ENCODE results near the gene NAA10. TPM values are rescaled to one million over a fixed set of nuclear protein-coding genes. Genes with fewer than 3 reads are reported as not detected.

NAA10 gene
- total and polyA plus RNA-seq, 2 donors = 24.7 to 139 TPM

DNA sequence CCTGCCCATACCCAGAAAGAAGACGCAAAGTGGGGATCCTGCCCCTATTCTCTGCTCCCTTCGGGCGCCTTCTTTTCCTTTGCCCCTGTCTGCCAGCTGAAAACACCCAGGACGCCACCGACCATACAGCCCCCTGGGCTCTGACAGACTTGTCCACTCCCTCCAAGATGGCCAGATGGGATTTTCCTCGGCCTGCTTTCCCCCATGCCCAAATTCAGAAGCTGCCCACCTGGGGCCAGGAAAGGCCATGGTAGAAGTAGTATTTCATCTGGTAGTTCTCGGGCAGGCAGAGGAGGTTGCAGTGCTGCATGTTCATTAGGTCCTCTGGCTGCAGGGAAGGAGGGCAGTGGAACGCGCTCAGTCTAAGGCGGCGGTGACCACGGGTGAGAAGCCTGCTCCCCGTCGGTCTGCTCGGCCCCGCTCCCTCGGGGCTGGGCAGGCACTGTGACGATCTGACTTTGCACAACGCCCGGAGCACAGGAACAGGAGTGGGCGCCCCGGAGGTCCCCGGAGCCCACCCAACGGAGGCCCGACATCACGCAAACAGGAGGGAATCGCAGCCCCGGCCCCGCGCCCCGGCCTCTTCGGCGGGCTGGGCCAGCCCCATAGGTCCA, 582 bp downstream of the NAA10 start:
- Histone ChIP-seq H3K36me3 (ENCODE audit: insufficient read depth) (no peaks in the 10 kb centered on the region), H3K27ac (ENCODE audit: low read depth) (no peak overlapping the region), H3K4me1 (ENCODE audit: insufficient read depth) (no peaks in the 10 kb centered on the region), H3K4me3 (ENCODE audit: low read depth, low read length) (peak overlapping the region; percentile 82)
- no peak for DNase-seq (ENCODE audit: extremely low spot score)
- 6% methylated on average over 33 of the region's 33 CpGs for WGBS

DNA sequence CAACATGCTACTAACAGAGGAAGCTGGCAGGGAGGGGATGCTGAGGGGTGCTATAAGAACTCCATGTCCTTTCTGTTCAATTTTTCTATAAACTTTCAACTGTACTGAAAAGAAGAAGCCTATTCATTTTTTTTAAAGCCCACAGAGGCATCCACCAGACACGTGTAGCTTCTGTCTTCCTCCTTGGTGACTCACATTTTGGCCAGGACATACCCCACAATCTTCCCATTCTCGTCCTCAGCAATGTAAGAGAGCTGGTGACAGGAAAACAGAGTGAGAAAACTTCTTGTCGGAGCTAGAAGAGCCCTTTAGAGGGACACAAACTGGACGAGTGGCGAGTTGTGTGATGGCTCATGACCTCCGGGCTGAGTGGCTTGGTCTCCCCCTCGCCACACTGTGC, 1.1 kb downstream of the NAA10 start:
- no peaks in the 10 kb centered on the region for H3K36me3 ChIP-seq (ENCODE audit: insufficient read depth)
- 32% methylated on average over 7 of the region's 7 CpGs for WGBS
- H3K4me3 ChIP-seq (ENCODE audit: low read depth, low read length) = peak overlapping the region; percentile 82
- no peak for DNase-seq (ENCODE audit: extremely low spot score)
- H3K27ac ChIP-seq (ENCODE audit: low read depth) = no peak overlapping the region
- H3K4me1 ChIP-seq (ENCODE audit: insufficient read depth) = no peaks in the 10 kb centered on the region

DNA sequence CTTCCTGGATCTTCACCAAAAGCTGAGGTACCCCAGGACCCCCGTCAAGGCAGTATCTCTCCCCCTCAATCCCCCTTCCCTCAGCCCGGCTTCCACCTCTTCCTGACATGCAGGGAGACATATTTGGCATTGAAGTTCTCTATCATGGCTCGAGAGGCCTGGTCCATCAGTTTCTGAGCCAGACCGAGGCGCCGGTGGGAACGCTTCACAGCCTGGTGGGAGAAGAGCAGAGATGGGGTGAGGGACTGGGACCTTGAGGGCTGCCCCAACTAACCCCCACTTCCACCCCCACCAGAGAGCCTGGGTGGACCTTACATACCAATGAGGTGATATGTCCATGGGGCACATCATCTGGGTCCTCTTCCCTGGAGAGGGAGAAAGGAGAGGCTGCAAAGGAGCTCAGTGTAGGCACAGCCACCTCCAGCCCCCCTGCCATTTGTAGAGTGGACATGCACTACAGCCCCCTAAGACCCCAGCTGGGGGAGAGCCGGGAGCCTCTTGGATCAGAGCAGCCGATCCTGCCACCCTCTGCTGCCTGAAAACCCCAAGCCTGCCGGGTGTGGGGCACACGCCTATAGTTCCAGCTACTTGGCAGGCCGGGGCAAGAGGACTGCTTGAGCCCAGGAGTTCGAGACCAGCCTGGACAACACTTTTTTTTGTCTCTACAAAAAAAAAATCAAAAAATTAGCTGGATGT, 2.5 kb downstream of the NAA10 start:
- no peaks in the 10 kb centered on the region for H3K4me1 ChIP-seq (ENCODE audit: insufficient read depth)
- DNase-seq (ENCODE audit: extremely low spot score) = no peak
- no peaks in the 10 kb centered on the region for H3K36me3 ChIP-seq (ENCODE audit: insufficient read depth)
- no peak overlapping the region for H3K4me3 ChIP-seq (ENCODE audit: low read depth, low read length)
- H3K27ac ChIP-seq (ENCODE audit: low read depth) = no peak overlapping the region
- WGBS = 92% methylated on average over 13 of the region's 13 CpGs

DNA sequence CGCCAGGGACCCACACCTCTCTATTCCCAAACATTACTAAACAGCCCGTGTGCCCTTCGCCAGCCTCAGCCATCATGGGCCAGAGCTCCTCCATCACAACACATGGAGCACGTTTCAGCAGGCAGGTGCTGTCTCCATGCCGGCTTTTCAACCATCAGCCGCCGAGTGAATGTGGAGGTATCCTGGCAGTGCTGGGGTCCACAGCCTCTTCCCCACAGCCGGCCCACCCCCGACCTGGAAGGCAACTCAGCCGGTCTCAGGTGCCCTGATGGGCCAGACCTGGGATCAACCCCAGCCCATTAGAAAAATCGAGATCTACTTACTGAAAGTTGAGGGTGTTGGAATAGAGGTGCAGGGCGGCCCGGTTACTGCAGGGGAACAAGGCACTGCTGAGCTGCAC, 3.1 kb downstream of the NAA10 start:
- H3K4me1 ChIP-seq (ENCODE audit: insufficient read depth) = no peaks in the 10 kb centered on the region
- DNase-seq (ENCODE audit: extremely low spot score) = no peak
- no peaks in the 10 kb centered on the region for H3K36me3 ChIP-seq (ENCODE audit: insufficient read depth)
- H3K27ac ChIP-seq (ENCODE audit: low read depth) = no peak overlapping the region
- WGBS = 95% methylated on average over 13 of the region's 13 CpGs
- H3K4me3 ChIP-seq (ENCODE audit: low read depth, low read length) = no peak overlapping the region

DNA sequence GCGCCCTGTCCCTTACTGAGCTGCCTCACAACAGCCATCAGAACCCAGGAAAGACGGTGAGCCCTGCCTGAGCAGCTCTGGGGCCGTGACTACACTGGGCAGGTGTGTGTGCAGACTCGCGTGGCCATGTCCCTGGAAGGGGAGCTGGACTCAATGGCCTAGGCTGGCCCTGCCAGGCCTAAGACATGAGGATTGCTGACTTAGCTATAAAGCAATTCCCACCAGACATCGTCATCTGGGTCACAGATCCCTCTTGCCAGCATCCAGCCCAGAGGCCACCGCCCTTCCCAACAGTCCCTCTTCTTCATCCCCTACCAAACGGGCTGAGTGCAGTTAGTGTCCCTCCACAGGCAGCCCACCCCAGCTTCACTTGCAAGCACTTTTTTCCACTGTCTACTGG, 3.7 kb downstream of the NAA10 start:
- no peak overlapping the region for H3K4me3 ChIP-seq (ENCODE audit: low read depth, low read length)
- no peaks in the 10 kb centered on the region for H3K4me1 ChIP-seq (ENCODE audit: insufficient read depth)
- no peak for DNase-seq (ENCODE audit: extremely low spot score)
- 95% methylated on average over 8 of the region's 8 CpGs for WGBS
- H3K36me3 ChIP-seq (ENCODE audit: insufficient read depth) = no peaks in the 10 kb centered on the region
- no peak overlapping the region for H3K27ac ChIP-seq (ENCODE audit: low read depth)

DNA sequence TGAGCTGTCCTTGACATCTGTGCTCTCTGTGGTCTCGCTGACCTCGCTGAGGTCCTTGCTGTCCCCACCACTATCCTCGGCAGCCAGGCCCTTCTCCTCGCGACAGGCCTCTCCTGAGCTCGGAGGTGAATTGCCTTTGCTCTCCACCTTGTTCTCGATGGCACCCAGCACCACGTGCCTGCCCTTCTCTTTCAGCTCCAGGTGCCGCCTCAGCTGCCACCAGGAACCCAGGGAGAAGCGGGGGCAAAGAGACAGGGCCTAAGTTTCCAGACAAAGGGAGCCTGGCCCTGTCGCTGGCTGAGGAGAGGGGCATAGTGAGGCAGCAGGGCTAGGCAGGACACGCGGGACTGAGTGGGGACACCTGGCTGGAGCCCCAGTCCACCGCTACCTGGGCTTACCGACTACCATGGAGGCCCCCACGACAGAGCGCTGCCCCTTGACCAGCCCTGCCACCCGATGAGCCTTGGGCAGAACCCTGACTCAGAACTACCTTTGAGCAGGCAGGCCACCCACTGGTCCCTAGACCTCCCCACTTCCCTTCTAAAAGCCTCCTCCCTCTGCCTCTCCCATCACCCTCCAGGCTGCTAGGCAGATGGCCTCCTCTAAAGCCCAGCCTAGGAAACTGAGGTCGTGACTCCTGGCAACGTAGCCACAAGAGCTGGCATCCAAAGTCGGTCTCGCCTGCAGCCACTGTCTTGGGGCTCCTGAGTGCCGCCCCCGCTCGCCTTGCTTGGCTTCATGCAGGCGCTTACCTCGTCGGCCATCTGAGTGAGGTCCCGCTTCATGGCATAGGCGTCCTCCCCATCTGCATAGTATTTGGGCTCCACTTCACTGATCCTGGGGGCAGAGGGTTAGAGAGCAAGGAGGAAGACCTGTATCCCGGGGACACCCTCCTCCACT, 4.6 kb downstream of the NAA10 start:
- H3K4me1 ChIP-seq (ENCODE audit: insufficient read depth) = no peaks in the 10 kb centered on the region
- H3K36me3 ChIP-seq (ENCODE audit: insufficient read depth) = no peaks in the 10 kb centered on the region
- no peak overlapping the region for H3K4me3 ChIP-seq (ENCODE audit: low read depth, low read length)
- H3K27ac ChIP-seq (ENCODE audit: low read depth) = no peak overlapping the region
- 91% methylated on average over 31 of the region's 31 CpGs for WGBS
- DNase-seq (ENCODE audit: extremely low spot score) = no peak

DNA sequence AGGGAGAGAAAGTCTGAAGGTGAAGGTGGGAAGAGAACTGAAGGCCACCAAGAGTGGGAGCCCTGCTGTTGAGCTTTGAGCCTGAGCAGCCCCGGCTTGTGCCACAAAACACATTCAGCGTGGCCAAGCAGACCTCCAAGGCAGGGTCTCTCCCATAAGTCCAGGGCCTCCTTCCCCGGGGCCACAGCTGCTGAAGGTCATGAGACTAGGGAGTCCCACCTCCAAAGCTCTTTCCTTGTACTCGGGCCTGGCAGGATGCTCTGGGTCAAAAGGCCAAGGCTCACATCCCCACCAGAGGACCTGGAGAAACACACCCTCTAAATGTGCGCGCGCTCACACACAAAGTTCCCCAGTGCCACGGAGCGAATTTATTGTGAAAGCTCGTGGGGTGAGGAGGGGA, 5.3 kb downstream of the NAA10 start:
- Histone ChIP-seq H3K36me3 (ENCODE audit: insufficient read depth) (no peaks in the 10 kb centered on the region), H3K27ac (ENCODE audit: low read depth) (no peak overlapping the region), H3K4me1 (ENCODE audit: insufficient read depth) (no peaks in the 10 kb centered on the region), H3K4me3 (ENCODE audit: low read depth, low read length) (no peak overlapping the region)
- no peak for DNase-seq (ENCODE audit: extremely low spot score)
- WGBS = 83% methylated on average over 10 of the region's 10 CpGs

DNA sequence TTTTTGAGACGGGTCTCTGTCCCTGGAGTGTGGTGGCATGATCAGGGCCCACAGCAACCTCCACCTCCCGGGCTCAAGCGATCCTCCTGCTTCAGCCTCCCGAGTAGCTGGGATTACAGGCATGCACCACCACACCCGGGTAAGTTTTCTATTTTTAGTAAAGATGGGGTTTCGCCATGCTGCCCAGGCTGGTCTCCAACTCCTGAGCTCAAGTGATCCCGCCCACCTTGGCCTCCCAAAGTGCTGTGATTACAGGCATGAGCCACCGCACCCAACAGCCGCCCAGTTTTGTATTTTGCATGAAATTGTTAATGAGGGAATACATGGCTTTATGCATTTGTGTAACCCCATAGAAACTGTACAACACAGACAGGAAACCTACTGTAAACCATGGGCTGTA, 6.0 kb downstream of the NAA10 start:
- Histone ChIP-seq H3K4me3 (ENCODE audit: low read depth, low read length) (no peak overlapping the region), H3K27ac (ENCODE audit: low read depth) (no peak overlapping the region), H3K36me3 (ENCODE audit: insufficient read depth) (no peaks in the 10 kb centered on the region), H3K4me1 (ENCODE audit: insufficient read depth) (no peaks in the 10 kb centered on the region)
- no peak for DNase-seq (ENCODE audit: extremely low spot score)
- 42% methylated on average over 9 of the region's 9 CpGs for WGBS

DNA sequence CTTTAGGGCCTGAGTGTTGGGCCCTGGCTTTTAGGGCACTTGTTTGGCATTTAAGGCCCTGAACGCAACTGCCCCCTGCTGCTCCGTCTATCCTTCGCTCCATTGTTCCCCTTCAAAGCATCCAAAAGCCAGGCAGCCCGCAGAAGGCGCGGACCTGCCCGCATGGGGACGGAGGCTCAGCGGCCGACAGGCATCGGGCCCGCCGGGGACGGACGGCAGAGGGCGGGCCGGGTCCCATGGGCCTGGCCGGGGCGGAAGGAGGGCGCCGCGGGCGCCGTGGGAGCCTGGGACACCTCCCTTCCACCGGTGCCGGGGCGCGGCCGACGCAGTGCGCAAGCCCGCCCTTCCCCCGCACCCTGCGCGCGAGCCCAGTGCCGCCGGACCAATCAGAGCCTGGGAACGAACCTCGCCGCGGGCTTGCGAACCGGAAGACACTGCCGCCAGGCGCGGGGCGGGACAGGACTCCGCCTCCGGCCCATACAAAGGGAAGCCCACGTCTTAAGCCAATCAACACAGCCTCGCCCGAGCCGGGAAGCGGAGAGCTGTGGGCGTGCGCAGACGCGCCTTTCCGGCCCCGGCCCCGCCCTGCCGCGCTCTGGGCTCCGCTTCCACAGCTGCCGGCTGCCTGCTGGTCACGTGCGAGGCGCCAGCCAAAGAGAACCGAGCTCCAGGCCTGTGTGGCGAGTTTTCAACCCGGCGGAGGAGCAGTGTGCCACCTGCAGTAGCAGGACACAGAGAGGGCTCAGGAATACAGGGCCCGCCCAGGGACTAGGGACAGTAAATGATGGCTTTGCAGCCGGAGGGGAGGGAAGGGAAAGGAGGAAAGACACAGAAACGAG, 6.7 kb downstream of the NAA10 start:
- H3K4me3 ChIP-seq (ENCODE audit: low read depth, low read length) = peak overlapping the region; percentile 53
- WGBS = under 1% methylated on average over 75 of the region's 76 CpGs
- no peaks in the 10 kb centered on the region for H3K4me1 ChIP-seq (ENCODE audit: insufficient read depth)
- H3K36me3 ChIP-seq (ENCODE audit: insufficient read depth) = no peaks in the 10 kb centered on the region
- peak overlapping the region; percentile 92 for H3K27ac ChIP-seq (ENCODE audit: low read depth)
- DNase-seq (ENCODE audit: extremely low spot score) = peak; percentile 84

DNA sequence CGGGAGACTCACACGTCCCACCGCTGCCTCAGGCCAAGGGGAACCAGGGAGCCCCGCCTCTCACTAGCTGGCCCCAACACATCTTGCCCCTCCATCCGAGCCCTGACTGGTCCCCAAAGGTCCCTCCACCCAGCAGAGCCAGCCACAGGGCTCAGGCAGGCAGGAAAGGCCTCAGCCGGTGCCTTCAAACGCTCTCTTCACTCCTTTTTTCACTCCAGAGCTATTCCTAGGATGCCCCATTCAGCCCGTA, 7.2 kb downstream of the NAA10 start:
- Histone ChIP-seq H3K36me3 (ENCODE audit: insufficient read depth) (no peaks in the 10 kb centered on the region), H3K4me3 (ENCODE audit: low read depth, low read length) (peak overlapping the region; percentile 53), H3K27ac (ENCODE audit: low read depth) (peak overlapping the region; percentile 92), H3K4me1 (ENCODE audit: insufficient read depth) (no peaks in the 10 kb centered on the region)
- 0% methylated on average over 8 of the region's 8 CpGs for WGBS
- DNase-seq (ENCODE audit: extremely low spot score) = no peak

DNA sequence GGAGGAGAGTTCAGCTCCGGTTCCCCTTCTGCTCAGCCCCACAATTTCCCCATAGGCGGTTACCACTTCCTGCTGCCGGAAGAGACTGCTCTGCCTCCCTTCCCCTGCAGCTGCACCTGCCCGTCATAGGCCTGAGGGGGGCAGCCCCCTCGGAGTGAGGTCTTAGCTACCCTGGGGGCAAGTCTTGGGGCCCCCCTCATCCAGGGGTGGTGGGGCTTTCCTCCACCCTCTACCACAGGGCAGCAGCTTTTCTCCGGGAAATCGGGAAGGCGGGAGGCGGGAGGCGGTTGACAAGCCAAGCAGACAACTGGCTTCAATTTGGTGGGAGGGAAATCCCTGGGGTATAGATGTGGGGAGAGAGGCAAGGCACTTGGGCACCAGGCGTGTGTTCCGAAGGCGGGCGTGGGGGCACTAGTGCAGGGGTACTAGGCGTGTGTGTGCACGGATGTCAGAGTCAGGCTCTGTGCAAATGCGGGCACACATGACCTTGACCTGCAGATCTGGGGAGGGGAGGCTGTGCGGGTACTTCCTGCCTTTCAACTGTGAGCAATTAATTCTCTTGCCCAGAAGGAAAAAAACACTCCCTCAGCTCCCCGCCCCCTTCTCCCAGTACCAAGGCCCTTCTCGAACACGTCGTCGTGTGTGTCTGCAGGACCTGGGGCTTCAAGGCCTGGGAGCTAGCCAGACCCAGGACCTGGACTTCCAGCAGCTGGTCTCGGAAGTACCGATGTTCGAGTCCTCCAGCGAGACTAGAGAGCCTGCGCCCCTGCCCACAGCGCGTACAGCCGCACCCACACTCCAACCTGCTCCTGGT, 7.8 kb downstream of the NAA10 start:
- Histone ChIP-seq H3K4me1 (ENCODE audit: insufficient read depth) (no peaks in the 10 kb centered on the region), H3K27ac (ENCODE audit: low read depth) (peak overlapping the region; percentile 92), H3K4me3 (ENCODE audit: low read depth, low read length) (peak overlapping the region; percentile 53), H3K36me3 (ENCODE audit: insufficient read depth) (no peaks in the 10 kb centered on the region)
- 12% methylated on average over 31 of the region's 31 CpGs for WGBS
- no peak for DNase-seq (ENCODE audit: extremely low spot score)

DNA sequence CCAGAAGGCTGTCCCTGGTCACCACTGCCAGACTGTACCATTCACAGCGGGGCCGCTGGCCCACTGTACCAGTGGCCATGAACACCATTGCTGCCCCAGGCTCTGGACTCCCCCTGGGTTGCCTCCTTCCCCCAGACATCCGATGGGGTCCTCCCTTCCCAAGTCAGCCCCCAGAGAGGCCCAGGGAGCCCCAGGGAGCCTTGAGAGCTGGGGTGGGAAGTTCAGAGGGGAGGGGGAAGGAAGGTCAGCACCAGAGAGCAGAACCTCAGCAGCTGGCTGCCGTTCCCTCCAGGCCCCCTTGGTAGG, 8.3 kb downstream of the NAA10 start:
- 24% methylated on average over 4 of the region's 4 CpGs for WGBS
- no peaks in the 10 kb centered on the region for H3K4me1 ChIP-seq (ENCODE audit: insufficient read depth)
- no peak overlapping the region for H3K4me3 ChIP-seq (ENCODE audit: low read depth, low read length)

More for the DNA sequence above, 8.3 kb downstream of the NAA10 start:
- no peaks in the 10 kb centered on the region for H3K36me3 ChIP-seq (ENCODE audit: insufficient read depth)
- DNase-seq (ENCODE audit: extremely low spot score) = no peak
- peak overlapping the region; percentile 48 for H3K27ac ChIP-seq (ENCODE audit: low read depth)
